Lower leg skin (tissue), 3 donors: ENCODE measurements around the gene CD164L2.

ENCODE experiments used
- CTCF ChIP-seq, 3 donors: fragments of 450-650 bp; IDR thresholded peaks; one replicate each; pipeline ENCODE4 v1.5.1; 2016; ENCODE audit warnings: antibody characterized with exemption in 3 of 3, mild to moderate bottlenecking in 3 of 3, moderate library complexity in 2 of 3
- POLR2A ChIP-seq, 2 donors: fragments of 450-650 bp; IDR thresholded peaks; one replicate each; pipeline ENCODE4 v1.6.1; 2016 to 2017; ENCODE audit warnings: antibody characterized with exemption in 2 of 2, mild to moderate bottlenecking in 1 of 2, moderate library complexity in 1 of 2

- TF ChIP-seq CTCF (IDR thresholded peaks at IDR 0.05) (no peak), POLR2A (IDR thresholded peaks at IDR 0.05) (no peak)
Observed at GRCh38 chr1:27331922-27332321, 51.2 kb downstream of the CD164L2 start.
